Measurements from ENCODE around the gene PLCB4.

DNA sequence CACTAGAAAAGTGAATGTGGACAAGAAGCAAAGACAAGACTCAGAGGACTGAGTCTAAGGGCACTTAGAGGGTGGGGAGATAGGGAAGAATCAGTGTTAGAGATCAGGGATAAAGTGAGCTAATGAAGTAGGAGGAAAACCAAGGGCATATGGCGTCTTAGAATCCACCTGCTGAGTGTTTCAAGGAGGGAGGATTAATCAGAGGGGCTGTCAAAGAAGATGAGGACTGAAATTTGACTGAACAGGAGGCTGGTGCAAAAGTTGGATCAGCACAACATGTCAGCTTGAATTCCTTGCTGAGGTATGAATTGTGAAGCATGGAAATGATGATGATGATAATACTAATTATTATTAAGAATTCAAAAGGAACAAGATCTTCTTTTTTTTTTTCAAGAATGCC, 39.4 kb downstream of the PLCB4 start:
- TF ChIP-seq, protein P1, sequence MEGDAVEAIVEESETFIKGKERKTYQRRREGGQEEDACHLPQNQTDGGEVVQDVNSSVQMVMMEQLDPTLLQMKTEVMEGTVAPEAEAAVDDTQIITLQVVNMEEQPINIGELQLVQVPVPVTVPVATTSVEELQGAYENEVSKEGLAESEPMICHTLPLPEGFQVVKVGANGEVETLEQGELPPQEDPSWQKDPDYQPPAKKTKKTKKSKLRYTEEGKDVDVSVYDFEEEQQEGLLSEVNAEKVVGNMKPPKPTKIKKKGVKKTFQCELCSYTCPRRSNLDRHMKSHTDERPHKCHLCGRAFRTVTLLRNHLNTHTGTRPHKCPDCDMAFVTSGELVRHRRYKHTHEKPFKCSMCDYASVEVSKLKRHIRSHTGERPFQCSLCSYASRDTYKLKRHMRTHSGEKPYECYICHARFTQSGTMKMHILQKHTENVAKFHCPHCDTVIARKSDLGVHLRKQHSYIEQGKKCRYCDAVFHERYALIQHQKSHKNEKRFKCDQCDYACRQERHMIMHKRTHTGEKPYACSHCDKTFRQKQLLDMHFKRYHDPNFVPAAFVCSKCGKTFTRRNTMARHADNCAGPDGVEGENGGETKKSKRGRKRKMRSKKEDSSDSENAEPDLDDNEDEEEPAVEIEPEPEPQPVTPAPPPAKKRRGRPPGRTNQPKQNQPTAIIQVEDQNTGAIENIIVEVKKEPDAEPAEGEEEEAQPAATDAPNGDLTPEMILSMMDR (IDR thresholded peaks at IDR 0.05), result no peak
- no peak for TF ChIP-seq POLR2A (IDR thresholded peaks at IDR 0.05)

Data from adrenal gland (tissue), 5 donors.